Measurements from ENCODE around the gene ABTB2. TPM values are rescaled to one million over a fixed set of nuclear protein-coding genes. Genes with fewer than 3 reads are reported as not detected.

ABTB2 gene
- total and polyA plus RNA-seq, 4 donors, result 0.73 to 3.3 (median 2.7) TPM

GRCh38 chr11:34353881-34354280, 3.9 kb downstream of the ABTB2 start:
- H3K27me3 ChIP-seq (ENCODE audit: control insufficient read depth in 3 of 3, insufficient read depth in 3 of 3, low read length in 2 of 3), result peaks cover 0 to 13% (median 8%) of the 10 kb centered on the region in 3 donors
- H3K9ac ChIP-seq (ENCODE audit: insufficient read depth in 1 of 2, low read length in 2 of 2), result no peak overlapping the region
- H3K4me1 ChIP-seq (ENCODE audit: control insufficient read depth in 5 of 5, insufficient read depth in 5 of 5, low read length in 5 of 5), result peaks cover 6 to 32% (median 19%) of the 10 kb centered on the region in 5 donors
- H3K36me3 ChIP-seq (ENCODE audit: control insufficient read depth in 4 of 4, insufficient read depth in 4 of 4, low read length in 4 of 4), result no peaks in the 10 kb centered on the region
- TF ChIP-seq, protein P1, sequence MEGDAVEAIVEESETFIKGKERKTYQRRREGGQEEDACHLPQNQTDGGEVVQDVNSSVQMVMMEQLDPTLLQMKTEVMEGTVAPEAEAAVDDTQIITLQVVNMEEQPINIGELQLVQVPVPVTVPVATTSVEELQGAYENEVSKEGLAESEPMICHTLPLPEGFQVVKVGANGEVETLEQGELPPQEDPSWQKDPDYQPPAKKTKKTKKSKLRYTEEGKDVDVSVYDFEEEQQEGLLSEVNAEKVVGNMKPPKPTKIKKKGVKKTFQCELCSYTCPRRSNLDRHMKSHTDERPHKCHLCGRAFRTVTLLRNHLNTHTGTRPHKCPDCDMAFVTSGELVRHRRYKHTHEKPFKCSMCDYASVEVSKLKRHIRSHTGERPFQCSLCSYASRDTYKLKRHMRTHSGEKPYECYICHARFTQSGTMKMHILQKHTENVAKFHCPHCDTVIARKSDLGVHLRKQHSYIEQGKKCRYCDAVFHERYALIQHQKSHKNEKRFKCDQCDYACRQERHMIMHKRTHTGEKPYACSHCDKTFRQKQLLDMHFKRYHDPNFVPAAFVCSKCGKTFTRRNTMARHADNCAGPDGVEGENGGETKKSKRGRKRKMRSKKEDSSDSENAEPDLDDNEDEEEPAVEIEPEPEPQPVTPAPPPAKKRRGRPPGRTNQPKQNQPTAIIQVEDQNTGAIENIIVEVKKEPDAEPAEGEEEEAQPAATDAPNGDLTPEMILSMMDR (IDR thresholded peaks at IDR 0.05; ENCODE audit: control extremely low read depth, extremely low read depth), result no peak
- H3K4me3 ChIP-seq, result no peak overlapping the region
- no peaks in the 10 kb centered on the region for H3K9me3 ChIP-seq (ENCODE audit: control insufficient read depth in 4 of 4, insufficient read depth in 3 of 4, low read length in 3 of 4)
- ATAC-seq (ENCODE audit: insufficient read depth, low FRiP score) (no peak), DNase-seq (no peak)
- 76 to 94% methylated on average over 4 of the region's 4 CpGs for WGBS, 2 donors
- H3K27ac ChIP-seq (ENCODE audit: low read depth in 1 of 2, low read length in 1 of 2), result no peak overlapping the region

DNA sequence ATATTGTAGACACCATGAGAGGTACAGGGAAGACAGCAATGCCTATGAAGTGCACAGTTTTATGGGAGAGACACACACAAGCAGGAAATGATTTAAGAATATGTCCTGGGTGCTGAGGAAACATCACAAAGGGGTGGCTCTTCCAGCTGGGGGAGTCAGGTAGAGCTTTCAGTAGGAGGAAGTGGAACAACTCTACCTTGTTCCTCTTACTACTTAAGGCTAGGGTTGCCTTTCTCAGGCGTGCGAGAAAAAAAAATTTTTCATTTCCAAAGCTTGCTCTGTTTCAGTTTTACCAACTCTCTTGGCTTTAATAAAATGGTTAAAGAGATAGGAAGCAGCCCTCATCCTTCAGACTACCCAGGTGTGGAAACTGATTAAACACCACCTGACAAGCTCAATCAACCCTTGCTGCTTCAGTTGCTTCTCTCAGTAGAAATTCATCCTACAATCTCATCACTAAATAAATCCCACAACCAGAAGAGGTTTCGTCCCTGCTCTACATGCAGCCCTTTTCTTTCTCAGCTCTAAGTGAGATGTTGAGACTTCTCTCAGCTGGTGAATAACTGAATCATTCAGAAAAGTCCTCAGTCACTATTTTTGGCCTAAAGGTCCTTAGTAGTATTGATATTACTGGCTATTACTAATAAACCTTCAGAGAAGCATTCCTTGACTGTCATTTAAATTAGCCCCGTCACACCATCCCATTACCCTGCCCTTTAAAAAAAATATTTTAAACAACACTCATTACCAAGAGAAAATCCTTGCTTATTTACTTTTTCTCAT, 5.9 kb downstream of the ABTB2 start:
- DNase-seq (no peak), ATAC-seq (ENCODE audit: insufficient read depth, low FRiP score) (no peak)
- H3K4me1 ChIP-seq (ENCODE audit: control insufficient read depth in 5 of 5, insufficient read depth in 5 of 5, low read length in 5 of 5), result peaks cover 8 to 22% (median 13%) of the 10 kb centered on the region in 5 donors
- no peak overlapping the region for H3K9ac ChIP-seq (ENCODE audit: insufficient read depth in 1 of 2, low read length in 2 of 2)
- no peak overlapping the region for H3K4me3 ChIP-seq
- no peaks in the 10 kb centered on the region for H3K9me3 ChIP-seq (ENCODE audit: control insufficient read depth in 4 of 4, insufficient read depth in 3 of 4, low read length in 3 of 4)
- H3K27me3 ChIP-seq (ENCODE audit: control insufficient read depth in 3 of 3, insufficient read depth in 3 of 3, low read length in 2 of 3), result peaks cover 0 to 13% (median 8%) of the 10 kb centered on the region in 3 donors
- no peaks in the 10 kb centered on the region for H3K36me3 ChIP-seq (ENCODE audit: control insufficient read depth in 4 of 4, insufficient read depth in 4 of 4, low read length in 4 of 4)
- 86% methylated on average over 4 of the region's 4 CpGs for whole genome bisulfite sequencing, 2 donors
- TF ChIP-seq, protein P1 (IDR thresholded peaks at IDR 0.05; ENCODE audit: control extremely low read depth, extremely low read depth), result no peak
- no peak overlapping the region for H3K27ac ChIP-seq (ENCODE audit: low read depth in 1 of 2, low read length in 1 of 2)

DNA sequence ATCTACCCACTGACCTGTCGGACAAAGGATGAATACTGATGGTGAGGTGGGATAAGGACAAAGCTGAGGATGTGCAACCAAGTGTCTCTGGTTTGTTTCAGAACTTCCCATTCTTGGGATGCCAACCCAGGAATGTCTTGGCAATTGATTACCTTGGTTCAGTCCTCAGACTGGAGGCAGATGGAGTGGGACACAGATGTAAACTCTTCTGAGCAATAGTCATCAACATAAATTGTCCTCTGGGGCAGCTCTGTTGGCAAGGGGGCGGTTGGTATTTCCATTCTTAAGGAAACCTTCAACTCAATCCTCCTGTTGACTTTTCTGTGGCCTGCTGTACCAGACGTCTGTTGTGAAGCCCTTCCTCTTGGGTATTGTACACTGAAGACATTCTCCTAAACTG, 6.8 kb downstream of the ABTB2 start:
- Histone ChIP-seq H3K27ac (ENCODE audit: low read depth in 1 of 2, low read length in 1 of 2) (no peak overlapping the region), H3K4me1 (ENCODE audit: control insufficient read depth in 5 of 5, insufficient read depth in 5 of 5, low read length in 5 of 5) (peaks cover 1 to 21% (median 9%) of the 10 kb centered on the region in 5 donors), H3K27me3 (ENCODE audit: control insufficient read depth in 3 of 3, insufficient read depth in 3 of 3, low read length in 2 of 3) (peaks cover 0 to 9% (median 8%) of the 10 kb centered on the region in 3 donors), H3K9me3 (ENCODE audit: control insufficient read depth in 4 of 4, insufficient read depth in 3 of 4, low read length in 3 of 4) (no peaks in the 10 kb centered on the region), H3K36me3 (ENCODE audit: control insufficient read depth in 4 of 4, insufficient read depth in 4 of 4, low read length in 4 of 4) (no peaks in the 10 kb centered on the region), H3K4me3 (no peak overlapping the region), H3K9ac (ENCODE audit: insufficient read depth in 1 of 2, low read length in 2 of 2) (no peak overlapping the region)
- TF ChIP-seq, protein P1 (IDR thresholded peaks at IDR 0.05; ENCODE audit: control extremely low read depth, extremely low read depth), result no peak
- DNase-seq, result no peak
- ATAC-seq (ENCODE audit: insufficient read depth, low FRiP score), result no peak
- WGBS, 2 donors, result 89 to 93% methylated on average over 3 of the region's 3 CpGs
